HT1080 (cell line): Measurements from ENCODE around the gene CCR4. TPM values are rescaled to one million over a fixed set of nuclear protein-coding genes. Genes with fewer than 3 reads are reported as not detected.
"Not testable (repeated sequence)": the region's sequence is repeated elsewhere in the genome, so short reads cannot be mapped to it uniquely, and the experiment has no call there.

Source experiments
- DNase-seq: peaks from one replicate; pipeline ENCODE4 v3.0.0-alpha.2; 2015; ENCODE audit warnings: low read depth
- total RNA-seq: library from RNA; depleted of rRNA; stranded (reverse); fragments of >200 nt; shearing (Covaris generic); gene quantifications from 2 replicates; pipeline ENCODE4 v1.2.3, GENCODE V29; 2014

CCR4 gene
- total RNA-seq, 1 experiment from 2014 or later, result not detected

GRCh38 chr3:32950516-32950915 is 928 bp upstream of the CCR4 start:
- DNase-seq, result no peak

DNA sequence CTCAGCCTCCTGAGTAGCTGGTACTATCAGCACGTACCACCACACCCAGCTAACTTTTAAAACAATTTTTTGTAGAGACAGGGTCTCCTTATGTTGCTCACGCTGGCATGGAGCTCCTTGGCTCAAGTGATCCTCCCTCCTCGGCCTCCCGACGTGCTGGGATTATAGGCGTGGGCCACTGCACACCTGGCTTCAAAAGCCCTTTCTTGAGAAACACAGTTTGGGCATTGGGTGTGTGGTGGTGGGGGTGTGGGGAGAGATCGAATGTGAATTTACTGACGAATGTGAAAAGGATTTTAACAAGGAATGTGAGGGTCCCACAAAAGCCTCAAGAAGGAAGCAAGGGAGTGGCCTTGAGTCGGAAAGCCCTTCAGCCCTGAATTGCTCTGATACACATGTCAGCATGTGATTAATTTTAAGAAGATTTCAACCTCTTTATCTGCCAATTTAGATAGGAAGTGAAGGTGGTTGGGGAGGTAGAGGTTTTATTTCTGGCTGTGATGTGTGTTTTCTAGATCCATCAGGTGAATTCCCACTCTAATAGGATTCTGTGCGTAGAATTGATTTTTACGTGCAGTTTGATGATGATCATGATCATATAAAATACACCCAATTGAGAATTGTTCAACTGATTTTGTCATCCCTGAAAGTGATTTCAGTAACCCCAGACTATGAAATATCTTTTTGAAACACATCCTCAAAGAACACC is 1.1 kb downstream of the CCR4 start:
- DNase-seq, result no peak

DNA sequence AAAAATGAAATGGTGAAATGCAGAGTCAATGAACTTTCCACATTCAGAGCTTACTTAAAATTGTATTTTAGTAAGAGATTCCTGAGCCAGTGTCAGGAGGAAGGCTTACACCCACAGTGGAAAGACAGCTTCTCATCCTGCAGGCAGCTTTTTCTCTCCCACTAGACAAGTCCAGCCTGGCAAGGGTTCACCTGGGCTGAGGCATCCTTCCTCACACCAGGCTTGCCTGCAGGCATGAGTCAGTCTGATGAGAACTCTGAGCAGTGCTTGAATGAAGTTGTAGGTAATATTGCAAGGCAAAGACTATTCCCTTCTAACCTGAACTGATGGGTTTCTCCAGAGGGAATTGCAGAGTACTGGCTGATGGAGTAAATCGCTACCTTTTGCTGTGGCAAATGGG is 3.1 kb downstream of the CCR4 start:
- DNase-seq, result no peak

GRCh38 chr3:32956750-32957570 is 5.5 kb downstream of the CCR4 start:
- no peak for DNase-seq

GRCh38 chr3:32958509-32958908 is 7.1 kb downstream of the CCR4 start:
- DNase-seq, result no peak

GRCh38 chr3:32959371-32959770 is 7.9 kb downstream of the CCR4 start:
- DNase-seq, result no peak

DNA sequence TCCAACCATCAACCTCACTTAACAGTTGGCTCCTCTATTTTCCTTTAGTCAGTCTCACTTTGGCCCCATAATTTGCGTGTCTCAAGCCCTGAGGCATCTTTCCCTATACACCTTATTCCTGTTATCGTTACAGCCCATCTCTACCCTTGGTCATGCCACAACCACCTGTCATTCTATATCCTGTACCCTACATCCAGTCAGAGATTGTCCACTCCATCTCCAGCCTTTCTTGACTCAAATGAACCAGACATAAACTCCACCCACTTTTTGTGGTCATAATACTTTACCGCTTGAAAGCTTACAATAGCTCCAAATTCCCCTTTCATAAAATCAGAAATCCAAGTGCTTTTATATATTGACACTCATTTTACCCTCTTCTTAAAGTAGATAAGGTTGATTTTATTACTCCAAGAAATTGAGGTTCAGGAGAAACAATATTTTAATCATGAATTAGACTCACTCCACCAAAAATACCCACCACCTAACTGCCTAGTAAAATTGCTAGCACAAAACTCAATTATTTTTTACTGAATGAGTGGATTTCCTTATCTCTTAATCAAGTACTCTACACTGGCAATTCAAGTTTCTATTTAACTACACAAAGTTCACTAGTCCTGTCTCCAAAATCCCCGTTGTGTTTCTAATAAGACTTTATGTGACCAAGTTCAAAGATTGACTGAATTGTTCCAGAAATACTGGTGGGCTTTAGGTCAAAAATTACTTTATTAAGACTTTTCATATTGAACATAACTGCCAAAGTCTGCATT is 9.1 kb downstream of the CCR4 start:
- DNase-seq, result no peak

DNA sequence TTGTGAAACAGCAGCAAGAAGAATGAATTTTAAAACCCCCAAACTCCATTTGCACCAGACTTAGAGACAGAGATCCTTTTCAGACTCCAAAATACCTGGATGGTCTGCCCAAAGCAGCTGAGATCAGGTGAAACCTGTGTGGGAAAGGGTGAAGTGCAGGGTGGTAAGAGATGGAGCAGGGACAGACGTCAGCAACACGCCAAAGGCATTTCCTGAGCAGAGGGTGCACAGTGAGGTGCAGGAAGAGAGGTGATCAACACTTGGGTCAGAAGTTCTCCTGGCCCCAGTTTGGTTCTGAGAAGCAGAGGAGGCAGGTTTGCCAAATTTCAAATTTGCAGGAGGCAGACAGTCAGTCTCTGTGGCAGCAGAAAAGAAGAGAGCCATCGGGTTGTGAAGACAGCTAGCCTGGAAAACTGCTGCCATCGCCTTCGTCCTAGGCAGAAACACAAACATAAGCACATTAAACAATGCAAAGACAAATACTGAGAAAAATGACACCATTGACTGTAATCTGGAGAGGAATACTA is 9.8 kb downstream of the CCR4 start:
- no peak for DNase-seq

- no peak for DNase-seq
These were observed 12.4 kb downstream of the CCR4 start for GRCh38 chr3:32963871-32964270.

DNA sequence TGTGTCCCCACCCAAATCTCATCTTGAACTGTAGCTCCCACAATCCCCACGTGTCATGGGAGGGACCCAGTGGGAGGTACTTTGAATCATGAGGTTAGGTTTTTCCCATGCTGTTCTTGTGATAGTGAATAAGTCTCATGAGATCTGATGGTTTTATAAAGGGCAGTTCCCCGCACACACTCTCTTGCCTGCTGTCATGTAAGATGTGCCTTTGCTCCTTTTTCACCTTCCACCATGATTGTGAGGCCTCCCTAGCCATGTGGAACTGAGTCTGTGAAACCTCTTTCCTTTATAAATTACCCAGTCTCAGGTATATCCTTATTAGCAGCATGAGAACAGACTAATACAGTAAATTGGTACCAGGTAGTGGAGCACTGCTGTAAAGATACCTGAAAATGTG is 13.3 kb downstream of the CCR4 start:
- not testable (repeated sequence) for DNase-seq

- not testable (repeated sequence) for DNase-seq
These were observed 14.3 kb downstream of the CCR4 start for GRCh38 chr3:32965617-32966213.

GRCh38 chr3:32966627-32967026 is 15.2 kb downstream of the CCR4 start:
- DNase-seq, result not testable (repeated sequence)

DNA sequence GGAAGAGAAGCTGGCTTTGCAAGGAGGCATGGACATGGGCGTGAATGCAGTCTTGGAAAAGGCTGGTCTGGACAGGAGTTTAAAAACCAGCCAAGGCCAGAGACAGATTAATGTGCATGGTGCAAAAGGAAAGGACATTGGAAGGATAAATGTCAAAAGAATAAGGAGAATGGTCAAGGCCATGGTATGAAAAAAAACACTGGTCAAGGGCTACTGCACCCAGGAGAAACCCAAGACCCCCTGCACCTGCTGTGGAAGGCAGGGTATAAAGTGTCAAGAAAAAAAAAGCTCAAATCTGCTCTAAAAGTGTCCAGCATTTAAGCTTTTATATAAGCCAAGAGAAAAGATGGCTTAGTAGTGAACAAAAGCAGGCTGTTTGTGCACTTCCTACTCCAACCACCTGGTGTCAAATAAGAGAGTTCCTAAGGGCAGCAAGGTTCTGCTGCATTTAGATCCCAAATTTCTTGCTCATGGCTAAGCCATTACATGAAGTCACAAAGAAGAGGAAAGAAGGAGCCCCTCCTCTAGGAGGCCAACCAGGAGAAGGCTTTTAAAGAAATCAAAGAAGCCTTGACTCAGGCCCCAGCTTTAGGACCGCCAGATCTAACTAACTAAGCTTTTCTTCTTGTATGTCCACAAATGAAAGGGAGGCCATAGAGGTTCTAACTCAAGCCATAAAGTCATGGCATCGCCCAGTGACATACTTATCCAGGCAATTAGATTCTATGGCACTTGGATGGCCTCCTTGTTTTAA is 16.9 kb downstream of the CCR4 start:
- DNase-seq, result no peak

- no peak for DNase-seq
These were observed 17.5 kb downstream of the CCR4 start for GRCh38 chr3:32968920-32969389.

DNA sequence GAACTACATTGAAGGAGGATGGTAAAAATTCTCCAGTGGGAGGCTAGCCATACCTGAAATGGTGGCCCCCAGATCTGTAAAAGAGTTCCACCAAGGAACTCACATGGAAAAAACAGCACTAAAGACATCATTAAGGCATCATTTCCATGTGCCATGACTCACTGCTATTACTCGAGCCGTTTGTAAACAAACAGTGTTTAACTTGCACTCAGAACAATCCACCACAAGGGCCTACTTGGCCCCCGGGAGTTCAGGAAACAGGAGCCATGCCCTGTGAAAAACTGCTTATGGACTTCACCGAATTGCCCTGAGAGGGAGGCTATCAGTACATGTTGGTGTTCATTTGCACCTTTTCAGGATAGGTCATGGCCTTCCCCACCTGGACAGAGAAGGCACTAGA is 18.2 kb downstream of the CCR4 start:
- DNase-seq, result peak; percentile 13

GRCh38 chr3:32971291-32971690 is 19.8 kb downstream of the CCR4 start:
- DNase-seq, result not testable (repeated sequence)

GRCh38 chr3:32972482-32973146 is 21.2 kb downstream of the CCR4 start:
- no peak for DNase-seq

DNA sequence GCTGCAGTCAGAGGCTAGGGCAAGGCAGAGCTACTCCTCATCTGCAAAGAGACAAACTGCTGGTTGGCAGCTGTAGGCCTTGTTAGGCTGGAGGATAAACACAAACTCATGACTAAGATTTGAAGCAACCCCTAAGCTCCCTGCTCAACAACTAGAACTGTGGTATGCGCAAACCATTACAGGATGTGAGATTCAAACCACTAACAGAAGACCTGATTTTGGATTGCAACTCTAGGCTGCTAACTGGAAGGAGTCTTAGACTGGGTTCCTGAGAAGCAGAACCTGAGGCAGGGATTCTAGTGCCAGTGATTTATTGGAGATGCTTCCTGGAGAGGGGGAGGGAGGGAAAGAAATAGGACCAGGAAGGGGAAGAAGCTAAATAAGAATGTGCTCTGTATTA is 22.5 kb downstream of the CCR4 start:
- DNase-seq, result peak; percentile 34

DNA sequence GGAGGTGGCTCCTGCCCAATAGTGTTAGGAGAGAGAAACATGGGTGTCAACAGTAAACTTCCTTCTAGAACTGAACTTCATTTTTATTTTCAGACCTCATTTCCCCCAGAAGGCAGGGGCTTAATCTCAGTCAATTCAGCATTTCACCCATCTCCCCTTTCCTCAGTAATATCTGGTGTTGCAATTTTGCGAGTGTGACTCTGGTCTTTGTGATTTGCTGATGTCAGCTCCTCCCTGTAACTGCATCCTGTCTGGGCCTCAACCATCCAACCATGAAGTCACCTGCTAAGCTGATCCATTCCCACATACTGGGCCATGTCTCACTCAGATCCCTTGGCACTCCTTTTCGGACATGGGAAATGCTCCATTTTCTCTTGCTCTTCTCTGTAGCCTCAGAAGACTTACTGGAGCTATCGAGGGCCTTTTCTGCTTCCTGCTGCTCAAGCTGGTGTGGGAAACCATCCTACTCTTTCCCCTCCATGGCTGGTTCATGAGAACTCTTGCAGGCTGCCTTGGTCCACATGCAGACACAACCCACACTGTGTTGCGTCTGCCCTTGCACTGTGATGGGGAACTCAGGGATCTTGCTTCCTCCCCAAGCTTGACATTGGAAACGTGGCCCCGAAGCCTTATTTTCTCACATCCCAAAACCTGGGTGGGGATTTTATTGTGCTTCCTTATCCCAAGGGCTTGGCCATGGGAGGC is 24.6 kb downstream of the CCR4 start:
- no peak for DNase-seq
